HEK293 (cell line): ENCODE measurements around the gene DHRS13.

ENCODE experiments used
- KLF16 ChIP-seq: fragments of 450-650 bp; formaldehyde crosslinking; IDR thresholded peaks from 2 replicates; pipeline ENCODE4 v1.5.1; 2017; ENCODE audit warnings: missing biosample characterization, missing genetic modification characterization
- ZBTB20 ChIP-seq: fragments of 450-650 bp; formaldehyde crosslinking; IDR thresholded peaks from 2 replicates; pipeline ENCODE4 v1.5.1; 2016; ENCODE audit warnings: missing biosample characterization, missing genetic modification characterization
- ZIC2 ChIP-seq: fragments of 450-650 bp; formaldehyde crosslinking; IDR thresholded peaks from 2 replicates; pipeline ENCODE4 v1.5.1; 2016; ENCODE audit warnings: missing biosample characterization, missing genetic modification characterization
- ZNF184 ChIP-seq: fragments of 450-650 bp; IDR thresholded peaks from 2 replicates; pipeline ENCODE4 v1.5.1; 2018; ENCODE audit warnings: missing biosample characterization, mild to moderate bottlenecking, missing genetic modification characterization
- ZNF501 ChIP-seq: fragments of 450-650 bp; formaldehyde crosslinking; IDR thresholded peaks from 2 replicates; pipeline ENCODE4 v1.5.1; 2016; ENCODE audit warnings: missing biosample characterization, missing genetic modification characterization
- TF ChIP-seq, protein P1 (sequence below): fragments of 450-650 bp; IDR thresholded peaks from 2 replicates; pipeline ENCODE4 v1.5.1; 2018; ENCODE audit warnings: missing biosample characterization, missing genetic modification characterization
- TF ChIP-seq, protein P2 (sequence below): IDR thresholded peaks from 2 replicates; pipeline ENCODE4 v1.6.1; 2011; ENCODE audit warnings: mild to moderate bottlenecking, low read depth, low read length, borderline replicate concordance
- TF ChIP-seq, protein P3 (sequence below): fragments of 450-650 bp; formaldehyde crosslinking; IDR thresholded peaks from 2 replicates; pipeline ENCODE4 v1.5.1; 2016; ENCODE audit warnings: missing biosample characterization, missing genetic modification characterization

DNA sequence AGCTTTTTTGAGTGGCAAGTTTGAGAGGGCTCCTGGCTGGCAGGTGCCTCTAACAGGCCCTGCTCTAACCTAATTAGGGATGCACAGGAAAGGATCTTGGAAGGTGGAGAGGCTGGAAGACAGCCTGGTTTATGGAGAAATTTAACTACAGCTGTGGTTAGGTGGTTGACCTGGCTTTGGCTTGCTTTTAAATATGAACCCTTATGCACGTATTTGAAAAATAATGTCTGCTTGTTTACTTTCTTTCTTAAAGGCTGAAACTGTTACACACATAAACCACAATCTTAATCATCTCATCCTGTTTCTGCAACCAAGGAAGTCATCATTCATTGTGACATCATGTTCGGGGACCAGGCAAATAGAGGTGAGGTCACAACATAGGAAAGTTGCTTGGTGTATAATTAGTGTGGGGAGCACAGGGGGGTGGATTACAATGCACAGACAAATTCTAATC is 23.1 kb upstream of the DHRS13 start:
- TF ChIP-seq, protein P1, sequence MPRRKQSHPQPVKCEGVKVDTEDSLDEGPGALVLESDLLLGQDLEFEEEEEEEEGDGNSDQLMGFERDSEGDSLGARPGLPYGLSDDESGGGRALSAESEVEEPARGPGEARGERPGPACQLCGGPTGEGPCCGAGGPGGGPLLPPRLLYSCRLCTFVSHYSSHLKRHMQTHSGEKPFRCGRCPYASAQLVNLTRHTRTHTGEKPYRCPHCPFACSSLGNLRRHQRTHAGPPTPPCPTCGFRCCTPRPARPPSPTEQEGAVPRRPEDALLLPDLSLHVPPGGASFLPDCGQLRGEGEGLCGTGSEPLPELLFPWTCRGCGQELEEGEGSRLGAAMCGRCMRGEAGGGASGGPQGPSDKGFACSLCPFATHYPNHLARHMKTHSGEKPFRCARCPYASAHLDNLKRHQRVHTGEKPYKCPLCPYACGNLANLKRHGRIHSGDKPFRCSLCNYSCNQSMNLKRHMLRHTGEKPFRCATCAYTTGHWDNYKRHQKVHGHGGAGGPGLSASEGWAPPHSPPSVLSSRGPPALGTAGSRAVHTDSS (tag by site-specific recombination) = no peak
- TF ChIP-seq ZIC2 = no peak
- no peak for TF ChIP-seq ZBTB20 (tag by site-specific recombination)
- no peak for TF ChIP-seq ZNF184 (tag by site-specific recombination)
- TF ChIP-seq, protein P2, sequence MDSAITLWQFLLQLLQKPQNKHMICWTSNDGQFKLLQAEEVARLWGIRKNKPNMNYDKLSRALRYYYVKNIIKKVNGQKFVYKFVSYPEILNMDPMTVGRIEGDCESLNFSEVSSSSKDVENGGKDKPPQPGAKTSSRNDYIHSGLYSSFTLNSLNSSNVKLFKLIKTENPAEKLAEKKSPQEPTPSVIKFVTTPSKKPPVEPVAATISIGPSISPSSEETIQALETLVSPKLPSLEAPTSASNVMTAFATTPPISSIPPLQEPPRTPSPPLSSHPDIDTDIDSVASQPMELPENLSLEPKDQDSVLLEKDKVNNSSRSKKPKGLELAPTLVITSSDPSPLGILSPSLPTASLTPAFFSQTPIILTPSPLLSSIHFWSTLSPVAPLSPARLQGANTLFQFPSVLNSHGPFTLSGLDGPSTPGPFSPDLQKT = no peak
- TF ChIP-seq KLF16 (tag by site-specific recombination) = no peak
- no peak for TF ChIP-seq ZNF501
- TF ChIP-seq, protein P3, sequence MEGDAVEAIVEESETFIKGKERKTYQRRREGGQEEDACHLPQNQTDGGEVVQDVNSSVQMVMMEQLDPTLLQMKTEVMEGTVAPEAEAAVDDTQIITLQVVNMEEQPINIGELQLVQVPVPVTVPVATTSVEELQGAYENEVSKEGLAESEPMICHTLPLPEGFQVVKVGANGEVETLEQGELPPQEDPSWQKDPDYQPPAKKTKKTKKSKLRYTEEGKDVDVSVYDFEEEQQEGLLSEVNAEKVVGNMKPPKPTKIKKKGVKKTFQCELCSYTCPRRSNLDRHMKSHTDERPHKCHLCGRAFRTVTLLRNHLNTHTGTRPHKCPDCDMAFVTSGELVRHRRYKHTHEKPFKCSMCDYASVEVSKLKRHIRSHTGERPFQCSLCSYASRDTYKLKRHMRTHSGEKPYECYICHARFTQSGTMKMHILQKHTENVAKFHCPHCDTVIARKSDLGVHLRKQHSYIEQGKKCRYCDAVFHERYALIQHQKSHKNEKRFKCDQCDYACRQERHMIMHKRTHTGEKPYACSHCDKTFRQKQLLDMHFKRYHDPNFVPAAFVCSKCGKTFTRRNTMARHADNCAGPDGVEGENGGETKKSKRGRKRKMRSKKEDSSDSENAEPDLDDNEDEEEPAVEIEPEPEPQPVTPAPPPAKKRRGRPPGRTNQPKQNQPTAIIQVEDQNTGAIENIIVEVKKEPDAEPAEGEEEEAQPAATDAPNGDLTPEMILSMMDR (tag by site-specific recombination) = no peak
